HTERT RPE-1 (cell line): ENCODE measurements around the gene FAM117B.
"Not testable (repeated sequence)": the region's sequence is repeated elsewhere in the genome, so short reads cannot be mapped to it uniquely, and the experiment has no call there.

ENCODE experiments used
- in situ Hi-C: fragments of 300-500 bp; cut with MboI; formaldehyde crosslinking; loops from 4 replicates; pipeline ENCODE4 v1.14.3; 2020; ENCODE audit warnings: low sequenced_read_pairs

Gene FAM117B

GRCh38 chr2:202700075-202700901 is 65.5 kb downstream of the FAM117B start:
- in situ Hi-C loops = no loop called here

DNA sequence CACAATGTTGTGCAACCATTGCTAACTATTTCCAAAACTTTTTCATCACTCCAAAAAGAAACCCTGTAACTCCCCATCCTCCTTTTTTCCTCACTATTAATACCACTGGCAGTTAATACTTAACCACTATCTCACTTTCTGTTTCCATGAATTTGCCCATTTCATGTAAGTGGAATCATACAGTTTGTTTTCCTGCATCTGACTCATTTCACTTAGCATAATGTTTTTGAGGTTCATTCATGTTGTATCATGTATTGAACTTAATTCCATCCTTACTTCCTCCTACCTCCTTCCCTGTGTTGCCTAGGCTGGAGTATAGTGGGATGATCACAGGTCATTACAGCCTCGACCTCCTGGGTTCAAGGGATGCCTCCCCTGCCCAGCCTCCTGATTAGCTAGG is 68.3 kb downstream of the FAM117B start:
- in situ Hi-C loops = no loop called here

DNA sequence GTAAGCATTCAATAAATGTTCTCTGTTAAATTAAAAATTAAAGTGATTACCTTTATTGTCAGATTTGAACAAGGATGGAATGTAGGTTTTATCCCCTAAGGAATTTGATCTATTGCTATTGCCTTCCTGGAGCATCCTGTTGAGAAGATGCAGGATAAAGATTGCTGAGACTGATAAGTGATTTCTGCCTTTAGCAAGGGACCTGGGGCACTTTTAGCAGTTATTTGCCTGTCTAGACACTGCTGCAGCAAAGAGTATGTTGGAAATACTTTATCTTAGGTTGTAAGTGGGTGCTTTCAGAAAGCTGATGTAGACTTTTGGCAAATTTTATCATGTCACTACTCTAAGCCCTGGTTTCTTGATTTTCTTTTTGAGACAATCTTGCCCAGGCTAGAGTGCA is 69.5 kb downstream of the FAM117B start:
- in situ Hi-C loops = no loop called here

DNA sequence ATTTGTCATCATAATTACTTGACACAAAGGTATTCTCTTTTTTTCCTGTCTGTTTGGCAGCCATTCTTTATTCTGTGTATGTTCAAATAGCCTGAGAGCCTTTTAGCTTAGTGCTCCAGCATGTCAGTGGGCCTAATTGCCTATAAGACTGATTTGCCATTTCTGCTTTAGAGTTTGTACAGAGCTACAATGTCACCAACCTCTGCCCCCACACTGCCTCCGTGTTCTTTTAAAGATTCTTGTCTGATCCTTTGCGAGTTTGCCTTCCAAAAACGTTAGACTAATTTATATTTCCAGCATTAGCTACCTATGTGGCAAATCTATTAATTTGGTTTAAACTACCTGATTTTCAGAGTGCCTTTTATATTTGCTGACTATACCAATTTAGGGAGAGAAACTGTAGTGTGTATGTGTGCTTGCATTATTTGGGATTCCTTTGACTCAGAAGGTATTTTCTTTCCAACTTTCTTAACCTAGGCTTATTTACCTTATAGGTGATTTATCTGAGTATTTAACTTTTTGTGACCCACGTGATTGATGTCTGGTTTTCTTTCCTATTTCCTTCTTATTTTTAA is 70.8 kb downstream of the FAM117B start:
- in situ Hi-C loops = no loop called here

DNA sequence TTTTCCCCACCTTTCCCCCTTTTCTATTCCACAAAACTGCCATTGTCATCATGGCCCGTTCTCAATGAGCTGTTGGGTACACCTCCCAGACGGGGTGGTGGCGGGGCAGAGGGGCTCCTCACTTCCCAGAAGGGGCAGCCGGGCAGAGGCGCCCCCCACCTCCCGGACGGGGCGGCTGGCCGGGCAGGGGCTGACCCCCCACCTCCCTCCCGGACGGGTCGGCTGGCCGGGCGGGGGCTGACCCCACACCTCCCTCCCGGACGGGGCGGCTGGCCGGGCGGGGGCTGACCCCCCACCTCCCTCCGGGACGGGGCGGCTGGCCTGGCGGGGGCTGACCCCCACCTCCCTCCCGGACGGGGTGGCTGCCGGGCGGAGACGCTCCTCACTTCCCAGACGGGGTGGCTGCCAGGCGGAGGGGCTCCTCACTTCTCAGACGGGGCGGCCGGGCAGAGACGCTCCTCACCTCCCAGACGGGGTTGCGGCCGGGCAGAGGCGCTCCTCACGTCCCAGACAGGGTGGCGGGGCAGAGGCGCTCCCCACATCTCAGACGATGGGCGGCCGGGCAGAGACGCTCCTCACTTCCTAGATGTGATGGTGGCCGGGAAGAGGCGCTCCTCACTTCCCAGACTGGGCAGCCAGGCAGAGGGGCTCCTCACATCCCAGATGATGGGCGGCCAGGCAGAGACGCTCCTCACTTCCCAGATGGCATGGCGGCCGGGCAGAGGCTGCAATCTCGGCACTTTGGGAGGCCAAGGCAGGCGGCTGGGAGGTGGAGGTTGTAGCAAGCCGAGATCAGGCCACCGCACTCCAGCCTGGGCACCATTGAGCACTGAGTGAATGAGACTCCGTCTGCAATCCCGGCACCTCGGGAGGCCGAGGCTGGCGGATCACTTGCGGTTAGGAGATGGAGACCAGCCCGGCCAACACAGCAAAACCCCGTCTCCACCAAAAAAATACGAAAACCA is 80.5 kb downstream of the FAM117B start:
- in situ Hi-C loops = not testable (repeated sequence)

DNA sequence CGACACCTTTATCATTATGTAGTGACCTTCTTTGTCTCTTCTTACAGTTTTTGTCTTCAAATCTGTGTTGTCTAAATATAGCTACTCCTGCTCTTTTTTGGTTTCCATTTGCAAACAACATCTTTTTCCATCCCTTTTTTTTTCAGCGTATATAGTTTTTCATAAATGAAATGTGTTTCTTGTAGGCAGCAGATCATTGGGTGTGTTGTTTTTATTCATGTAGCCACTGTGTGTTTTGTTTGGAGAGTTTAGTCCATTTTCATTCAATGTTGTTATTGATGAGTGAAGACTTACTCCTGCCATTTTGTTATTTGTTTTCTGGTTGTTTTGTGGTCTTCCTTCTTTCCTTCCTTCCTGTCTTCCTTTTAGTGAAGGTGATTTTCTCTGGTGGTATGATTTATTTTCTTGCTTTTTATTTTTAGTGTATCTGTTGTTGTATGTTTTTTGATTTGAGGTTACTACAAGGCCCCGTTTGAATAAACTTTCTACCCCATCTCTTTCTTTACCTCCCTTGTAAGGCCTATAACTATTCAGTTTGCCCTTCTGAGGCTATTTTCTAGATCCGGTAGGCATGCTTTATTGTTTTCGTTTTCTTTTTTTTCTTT is 81.4 kb downstream of the FAM117B start:
- in situ Hi-C loops = no loop called here

DNA sequence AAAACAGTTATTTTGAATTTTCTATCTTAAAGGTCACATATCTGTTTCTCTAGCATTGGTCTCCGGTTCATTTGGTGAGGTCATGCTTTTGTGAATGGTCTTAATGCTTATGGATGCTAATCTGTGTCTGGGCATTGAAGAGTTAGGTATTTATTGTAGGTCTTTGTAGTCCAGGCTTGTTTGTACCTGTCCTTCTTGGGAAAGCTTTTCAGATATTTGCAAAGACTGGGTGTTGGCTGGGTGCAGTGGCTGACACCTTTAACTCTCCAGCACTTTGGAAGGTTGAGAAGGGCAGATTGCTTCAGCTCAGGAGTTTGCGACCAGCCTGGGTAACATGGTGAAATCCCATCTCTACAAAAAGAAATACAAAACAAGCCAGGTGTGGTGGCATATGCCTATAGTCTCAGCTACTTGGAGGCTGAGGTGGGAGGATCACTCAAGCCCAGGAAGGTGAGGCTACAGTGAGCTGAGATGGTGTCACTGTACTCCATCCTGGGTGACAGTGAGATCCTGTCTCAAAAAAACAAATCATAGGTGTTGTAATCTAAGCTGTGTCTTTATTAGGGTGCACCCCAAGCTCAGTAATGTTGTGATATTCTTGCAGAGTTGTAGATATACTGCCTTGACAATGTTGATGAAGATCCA is 82.3 kb downstream of the FAM117B start:
- in situ Hi-C loops = no loop called here

- in situ Hi-C loops = no loop called here
Measured at GRCh38 chr2:202717598-202718310, 83.0 kb downstream of the FAM117B start.

DNA sequence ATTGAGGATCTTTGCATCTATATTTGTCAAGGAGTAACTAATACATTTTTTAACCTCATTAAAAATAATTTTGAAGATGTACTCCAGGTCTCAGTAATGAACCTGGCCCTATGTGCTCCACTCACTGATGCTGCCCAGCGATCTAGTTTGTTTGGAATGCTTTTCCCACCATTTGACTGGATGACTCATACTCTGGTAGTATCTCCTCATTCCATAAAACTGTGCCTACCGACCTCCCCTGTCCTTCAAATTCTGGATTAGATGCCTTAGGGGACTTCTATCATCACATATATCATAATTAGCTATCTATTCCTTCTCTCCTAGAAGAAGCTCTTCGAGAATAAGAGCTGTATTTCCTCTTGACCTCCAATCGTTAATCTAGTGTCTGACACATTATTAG is 83.8 kb downstream of the FAM117B start:
- in situ Hi-C loops = no loop called here

DNA sequence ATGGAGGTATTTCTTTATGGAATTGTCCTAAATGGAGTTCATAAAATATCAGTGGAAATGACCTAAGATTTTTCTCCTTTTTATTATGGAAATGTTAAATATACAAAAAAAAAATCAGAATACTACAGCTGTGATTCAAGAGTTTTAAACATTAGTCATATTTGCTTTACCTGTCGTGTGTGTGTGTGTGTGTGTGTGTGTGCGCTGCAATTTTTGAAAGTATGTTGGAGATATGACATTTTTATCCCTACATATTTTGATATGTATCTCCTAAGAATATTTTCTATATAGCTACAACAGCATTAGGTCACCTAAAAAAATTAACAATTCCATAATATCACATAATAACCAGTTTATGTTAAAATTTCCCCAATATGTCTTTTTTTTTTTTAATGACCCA is 85.5 kb downstream of the FAM117B start:
- in situ Hi-C loops = no loop called here

DNA sequence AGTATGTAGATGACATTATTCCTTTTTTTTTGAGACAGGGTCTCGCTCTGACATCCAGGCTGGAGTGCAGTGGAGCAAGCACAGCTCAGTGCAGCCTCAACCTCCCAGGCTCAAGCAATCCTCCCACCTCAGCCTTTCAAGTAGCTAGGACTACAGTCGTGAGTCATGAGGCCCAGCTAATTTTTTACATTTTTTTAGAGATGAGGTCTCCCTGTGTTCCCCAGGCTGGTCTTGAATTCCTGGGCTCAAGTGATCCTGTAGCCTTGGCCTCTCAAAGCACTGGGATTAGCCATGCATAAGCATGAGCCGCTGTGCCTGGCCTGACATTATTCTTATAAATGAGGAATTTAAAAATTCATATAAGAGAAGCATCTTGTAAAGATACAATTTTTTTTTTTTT is 86.9 kb downstream of the FAM117B start:
- in situ Hi-C loops = no loop called here

DNA sequence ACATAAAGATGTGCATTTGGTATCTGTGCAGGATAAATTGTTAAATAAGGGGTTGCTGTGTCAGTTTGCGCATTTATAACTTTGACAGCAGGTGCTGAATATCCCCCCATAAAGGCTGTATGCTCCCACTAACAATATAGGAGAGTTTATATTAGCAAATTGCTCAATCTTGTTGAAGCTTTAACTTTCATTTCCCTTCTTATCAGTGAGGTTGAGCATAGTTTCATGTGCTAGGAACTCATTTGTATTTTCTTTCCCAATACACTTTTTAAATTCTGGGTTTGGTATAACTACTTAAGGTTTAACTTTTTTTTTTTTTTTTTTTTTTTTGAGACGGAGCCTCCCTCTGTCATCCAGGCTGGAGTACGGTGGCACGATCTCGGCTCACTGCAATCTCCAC is 89.0 kb downstream of the FAM117B start:
- in situ Hi-C loops = no loop called here

DNA sequence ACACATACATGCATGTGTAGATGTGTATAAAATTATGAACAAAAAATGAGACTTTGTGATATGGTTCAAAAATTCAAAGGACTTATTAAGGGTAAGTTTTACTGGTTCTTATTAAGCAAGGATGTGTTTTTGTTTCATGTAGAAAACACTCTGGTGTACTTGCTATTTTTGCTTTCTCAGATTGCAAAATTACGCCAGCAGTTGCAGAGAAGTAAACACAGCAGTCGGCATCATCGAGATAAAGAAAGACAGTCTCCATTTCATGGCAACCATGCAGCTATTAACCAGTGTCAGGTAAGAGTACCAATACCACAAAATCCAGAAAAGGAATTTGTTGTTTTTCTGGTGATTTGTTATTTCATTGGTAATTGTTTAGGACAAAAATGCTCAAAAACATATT is 91.3 kb downstream of the FAM117B start:
- in situ Hi-C loops = no loop called here

DNA sequence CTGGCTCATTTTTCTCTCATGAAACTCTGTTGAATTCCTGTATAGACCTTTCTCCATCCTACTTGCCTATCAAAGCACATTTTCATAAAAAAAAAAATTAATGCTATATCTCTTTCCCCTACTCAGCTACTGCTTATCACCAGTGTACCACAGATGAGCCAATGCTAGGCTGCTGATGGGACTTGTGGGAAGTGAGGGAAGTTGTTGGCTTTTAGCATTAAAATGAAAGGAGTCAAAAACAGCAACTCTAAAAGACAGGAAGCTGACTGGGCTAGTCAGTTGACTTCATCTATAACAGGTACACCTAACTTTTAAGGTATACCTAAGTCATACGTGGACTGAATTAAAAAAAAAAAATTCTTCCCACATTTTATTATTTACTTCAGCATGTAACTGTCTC is 102.1 kb downstream of the FAM117B start:
- in situ Hi-C loops = no loop called here

DNA sequence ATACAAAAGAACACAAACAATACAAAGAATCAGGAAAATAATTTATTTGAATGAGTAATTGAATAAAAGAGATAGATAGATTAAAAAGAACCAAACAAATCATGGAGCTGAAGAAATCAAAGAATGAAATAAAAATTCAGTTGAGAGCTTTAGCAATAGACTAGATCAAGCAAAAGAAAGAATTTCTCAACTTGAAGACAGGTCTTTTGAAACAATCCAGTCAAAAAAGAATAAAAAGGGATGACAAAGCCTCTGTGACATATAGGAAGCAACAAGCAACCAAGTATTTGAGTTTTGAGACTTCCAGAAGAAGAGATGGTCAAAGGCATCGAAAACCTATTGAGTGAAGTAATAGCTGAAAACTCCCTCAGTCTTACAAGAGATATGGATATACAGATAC is 108.8 kb downstream of the FAM117B start:
- in situ Hi-C loops = no loop called here

DNA sequence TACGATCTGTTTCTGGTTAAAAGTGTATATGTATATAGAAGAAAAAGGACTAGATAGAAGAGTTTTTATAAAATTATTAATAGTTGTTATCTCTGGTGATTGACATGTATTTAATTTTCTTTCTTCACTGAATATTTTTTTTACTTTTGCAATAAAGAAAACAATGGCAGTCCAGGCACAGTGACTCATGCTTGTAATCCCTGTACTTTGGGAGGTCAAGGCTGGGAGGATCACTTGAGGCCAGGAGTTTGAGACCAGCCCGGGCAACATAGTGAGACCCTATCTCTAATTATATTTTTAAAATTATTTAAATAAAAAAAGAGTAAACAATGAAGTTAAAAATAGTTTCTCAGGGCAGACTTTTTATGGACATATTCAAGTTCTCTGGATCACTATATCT is 114.7 kb downstream of the FAM117B start:
- in situ Hi-C loops = no loop called here

GRCh38 chr2:202750763-202751427 is 116.1 kb downstream of the FAM117B start:
- in situ Hi-C loops = no loop called here

DNA sequence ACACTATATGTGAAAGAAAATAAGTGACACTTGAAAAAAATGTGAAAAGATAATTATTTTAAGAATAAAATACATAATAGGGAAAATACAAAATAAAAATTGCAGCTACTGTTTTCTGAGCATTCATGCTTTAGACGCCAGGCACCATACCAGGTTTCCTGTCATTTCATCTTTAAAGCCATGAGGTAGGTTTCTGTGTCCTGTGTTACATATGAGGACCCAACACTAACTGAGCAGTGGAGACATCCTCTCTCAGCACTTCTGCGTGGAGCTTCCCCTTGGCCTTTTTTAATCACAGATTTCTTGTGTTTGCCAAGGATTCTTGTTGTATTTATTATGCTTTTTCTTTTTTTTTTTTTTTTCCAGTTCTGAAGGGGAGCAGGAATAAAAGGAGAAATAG is 117.3 kb downstream of the FAM117B start:
- in situ Hi-C loops = no loop called here

GRCh38 chr2:202754936-202755335 is 120.2 kb downstream of the FAM117B start:
- in situ Hi-C loops = no loop called here

DNA sequence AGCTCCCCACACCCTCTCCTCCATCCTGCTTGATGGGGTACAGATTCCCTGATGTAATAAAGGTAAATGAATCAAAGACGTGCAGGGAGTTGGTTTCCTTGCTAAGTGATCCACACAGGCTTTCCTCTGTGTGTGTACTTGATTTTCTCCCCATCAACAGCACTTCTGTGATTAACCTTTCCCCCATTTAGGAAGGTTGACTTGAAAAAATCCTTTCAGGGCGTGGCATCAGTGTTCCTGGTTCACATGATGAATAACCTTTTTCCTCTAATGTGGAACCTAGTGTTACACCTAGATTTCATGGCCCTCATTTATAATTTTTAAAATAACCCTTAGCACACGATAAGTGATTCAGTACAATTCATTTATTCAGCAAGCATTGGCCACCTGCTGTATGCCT is 121.8 kb downstream of the FAM117B start:
- in situ Hi-C loops = no loop called here
